MM.1S (cell line): Measurements from ENCODE around the gene GTSE1.

Experiments used
- DNase-seq: peaks from one replicate; pipeline ENCODE4 v3.0.0-alpha.2; 2015
- H2AFZ ChIP-seq: fragments of 300-600 bp; sonication (generic); 2 replicates; pipeline ENCODE4 v1.6.0; 2016; ENCODE audit warnings: antibody characterized with exemption, low read length
- H3F3A ChIP-seq: fragments of 300-600 bp; sonication (generic); 2 replicates; pipeline ENCODE4 v1.6.1; 2016; ENCODE audit warnings: mild to moderate bottlenecking, antibody characterized with exemption, low read length, moderate library complexity, mixed read lengths; ENCODE audit not compliant: insufficient read depth
- H3K27ac ChIP-seq: fragments of 300-600 bp; sonication (generic); 2 replicates; pipeline ENCODE4 v1.5.1; 2016; ENCODE audit warnings: mild to moderate bottlenecking, low read length
- H3K27me3 ChIP-seq: fragments of 300-600 bp; sonication (generic); replicated peaks from 2 replicates; pipeline ENCODE4 v1.6.0; 2016; ENCODE audit warnings: low read length; ENCODE audit not compliant: insufficient read depth
- H3K36me3 ChIP-seq: fragments of 300-600 bp; sonication (generic); replicated peaks from 2 replicates; pipeline ENCODE4 v1.6.1; 2016; ENCODE audit warnings: mild to moderate bottlenecking, low read length, mixed read lengths; ENCODE audit not compliant: insufficient read depth
- H3K4me1 ChIP-seq: fragments of 300-600 bp; sonication (generic); 2 replicates; pipeline ENCODE4 v1.6.1; 2016; ENCODE audit warnings: low read length, mixed read lengths
- H3K4me2 ChIP-seq: fragments of 300-600 bp; sonication (generic); 2 replicates; pipeline ENCODE4 v1.6.0; 2016; ENCODE audit warnings: low read depth, low read length
- H3K4me3 ChIP-seq: fragments of 300-600 bp; sonication (generic); 2 replicates; pipeline ENCODE4 v1.5.1; 2016; ENCODE audit warnings: low read length, mixed read lengths
- H3K79me2 ChIP-seq: fragments of 300-600 bp; sonication (generic); 2 replicates; pipeline ENCODE4 v1.6.1; 2016; ENCODE audit warnings: mixed run types, low read length, mixed read lengths
- H3K9ac ChIP-seq: fragments of 300-600 bp; sonication (generic); 2 replicates; pipeline ENCODE4 v1.6.1; 2016; ENCODE audit warnings: low read length, mixed read lengths
- H3K9me2 ChIP-seq: fragments of 300-600 bp; sonication (generic); replicated peaks from 2 replicates; pipeline ENCODE4 v1.6.1; 2016; ENCODE audit warnings: mild to moderate bottlenecking, low read length, mixed read lengths; ENCODE audit not compliant: insufficient read depth
- H3K9me3 ChIP-seq: fragments of 300-600 bp; sonication (generic); replicated peaks from 2 replicates; pipeline ENCODE4 v1.6.1; 2016; ENCODE audit warnings: mild to moderate bottlenecking, low read length, mixed read lengths; ENCODE audit not compliant: insufficient read depth
- H4K20me1 ChIP-seq: fragments of 300-600 bp; sonication (generic); 2 replicates; pipeline ENCODE4 v1.6.1; 2016; ENCODE audit warnings: mild to moderate bottlenecking, low read length, moderate library complexity, mixed read lengths; ENCODE audit not compliant: insufficient read depth
- EZH2 ChIP-seq: fragments of 300-600 bp; sonication (generic); optimal IDR thresholded peaks from 2 replicates; pipeline ENCODE3; 2017; ENCODE audit warnings: low read depth, mild to moderate bottlenecking, antibody characterized with exemption, low read length, mixed read lengths
- EZH2phosphoT487 ChIP-seq: fragments of 300-600 bp; sonication (generic); IDR thresholded peaks from 2 replicates; pipeline ENCODE4 v1.6.1; 2018; ENCODE audit warnings: antibody characterized with exemption, low read length
- TF ChIP-seq, protein P1 (sequence below): fragments of 300-600 bp; sonication (generic); IDR thresholded peaks from 2 replicates; pipeline ENCODE4 v1.5.1; 2016; ENCODE audit warnings: antibody characterized with exemption, low read length, mixed read lengths

The GTSE1 gene

DNA sequence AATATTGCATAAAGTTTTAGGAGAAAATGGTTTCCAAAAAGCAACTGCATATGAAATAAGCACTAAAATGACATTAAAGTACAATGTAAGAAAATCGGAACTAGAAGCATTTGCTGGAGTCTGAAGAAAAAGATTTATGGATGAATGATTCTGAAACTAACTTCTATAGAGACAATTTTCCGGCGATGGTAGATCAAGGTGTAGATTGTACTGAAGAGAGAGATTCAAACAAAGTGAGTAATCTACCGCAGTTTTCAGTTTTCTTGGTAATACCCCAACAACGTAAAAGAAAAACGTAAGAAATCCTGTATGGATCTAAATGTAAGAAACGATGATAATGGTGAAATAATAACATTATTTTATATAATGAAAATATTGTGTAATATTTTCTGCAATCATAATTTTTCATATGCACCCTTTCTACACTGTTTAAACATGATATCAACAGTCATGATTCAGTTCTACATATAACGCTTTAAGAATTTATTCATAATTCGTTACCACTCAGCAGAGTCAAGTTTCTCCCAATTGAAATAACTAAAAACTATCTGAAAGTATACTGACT is 44.8 kb upstream of the GTSE1 start:
- H3K4me1 ChIP-seq, result 0 out of 2 replicates have a peak, but pooled peaks cover 4% of the 10 kb centered on the region
- no peaks in the 10 kb centered on the region for H3K36me3 ChIP-seq
- no peak overlapping the region for H3K27ac ChIP-seq
- no peak overlapping the region for H3K4me3 ChIP-seq
- H4K20me1 ChIP-seq, result no peaks in the 10 kb centered on the region
- 0 out of 2 replicates have a peak, but pooled peaks cover 3% of the 10 kb centered on the region for H3K79me2 ChIP-seq
- no peaks in the 10 kb centered on the region for H3F3A ChIP-seq
- no peak for DNase-seq
- TF ChIP-seq, protein P1, sequence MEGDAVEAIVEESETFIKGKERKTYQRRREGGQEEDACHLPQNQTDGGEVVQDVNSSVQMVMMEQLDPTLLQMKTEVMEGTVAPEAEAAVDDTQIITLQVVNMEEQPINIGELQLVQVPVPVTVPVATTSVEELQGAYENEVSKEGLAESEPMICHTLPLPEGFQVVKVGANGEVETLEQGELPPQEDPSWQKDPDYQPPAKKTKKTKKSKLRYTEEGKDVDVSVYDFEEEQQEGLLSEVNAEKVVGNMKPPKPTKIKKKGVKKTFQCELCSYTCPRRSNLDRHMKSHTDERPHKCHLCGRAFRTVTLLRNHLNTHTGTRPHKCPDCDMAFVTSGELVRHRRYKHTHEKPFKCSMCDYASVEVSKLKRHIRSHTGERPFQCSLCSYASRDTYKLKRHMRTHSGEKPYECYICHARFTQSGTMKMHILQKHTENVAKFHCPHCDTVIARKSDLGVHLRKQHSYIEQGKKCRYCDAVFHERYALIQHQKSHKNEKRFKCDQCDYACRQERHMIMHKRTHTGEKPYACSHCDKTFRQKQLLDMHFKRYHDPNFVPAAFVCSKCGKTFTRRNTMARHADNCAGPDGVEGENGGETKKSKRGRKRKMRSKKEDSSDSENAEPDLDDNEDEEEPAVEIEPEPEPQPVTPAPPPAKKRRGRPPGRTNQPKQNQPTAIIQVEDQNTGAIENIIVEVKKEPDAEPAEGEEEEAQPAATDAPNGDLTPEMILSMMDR, result no peak
- TF ChIP-seq EZH2phosphoT487 (no peak), EZH2 (no peak)
- H3K9ac ChIP-seq, result no peak overlapping the region
- H3K9me3 ChIP-seq, result no peaks in the 10 kb centered on the region
- H3K9me2 ChIP-seq, result no peaks in the 10 kb centered on the region
- H2AFZ ChIP-seq, result no peak overlapping the region
- H3K4me2 ChIP-seq, result no peak overlapping the region
- H3K27me3 ChIP-seq, result no peaks in the 10 kb centered on the region

DNA sequence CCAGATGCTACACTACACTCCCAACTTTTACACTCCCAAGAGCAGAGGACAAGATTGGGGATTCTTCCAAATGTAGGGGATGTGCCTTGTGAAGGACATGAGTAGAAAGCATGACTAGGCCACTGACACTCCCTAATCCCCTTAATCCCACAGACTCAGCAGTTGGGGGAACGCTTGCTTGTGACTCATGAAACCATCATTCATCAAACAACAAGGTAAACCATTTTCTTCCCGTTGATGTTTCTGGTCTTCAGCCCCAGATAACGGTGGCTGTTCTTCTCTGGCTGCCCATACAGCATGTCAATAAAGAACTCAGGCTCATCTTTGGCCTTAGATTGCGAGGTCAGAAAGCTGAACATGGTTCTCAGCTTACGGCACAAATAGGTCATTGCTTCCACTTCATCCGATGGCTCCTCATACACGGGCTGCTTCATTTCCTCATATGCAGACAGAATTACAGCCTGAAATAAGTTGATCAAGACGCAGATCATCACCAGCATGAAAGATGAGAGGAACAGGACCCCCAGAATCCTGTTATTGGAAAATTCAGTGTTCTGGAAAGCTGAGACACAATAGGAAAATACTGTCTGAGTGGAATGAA is 40.2 kb upstream of the GTSE1 start:
- Histone ChIP-seq H3K9me3 (no peaks in the 10 kb centered on the region), H3K4me3 (no peak overlapping the region), H3K36me3 (no peaks in the 10 kb centered on the region), H4K20me1 (no peaks in the 10 kb centered on the region), H3K79me2 (no peaks in the 10 kb centered on the region), H3F3A (no peaks in the 10 kb centered on the region), H3K4me1 (no peaks in the 10 kb centered on the region), H3K4me2 (no peak overlapping the region), H3K27me3 (peaks cover 29% of the 10 kb centered on the region), H3K9me2 (no peaks in the 10 kb centered on the region), H3K27ac (no peak overlapping the region), H3K9ac (no peak overlapping the region), H2AFZ (no peak overlapping the region)
- TF ChIP-seq, protein P1, result no peak
- TF ChIP-seq EZH2phosphoT487 (no peak), EZH2 (no peak)
- DNase-seq, result no peak

DNA sequence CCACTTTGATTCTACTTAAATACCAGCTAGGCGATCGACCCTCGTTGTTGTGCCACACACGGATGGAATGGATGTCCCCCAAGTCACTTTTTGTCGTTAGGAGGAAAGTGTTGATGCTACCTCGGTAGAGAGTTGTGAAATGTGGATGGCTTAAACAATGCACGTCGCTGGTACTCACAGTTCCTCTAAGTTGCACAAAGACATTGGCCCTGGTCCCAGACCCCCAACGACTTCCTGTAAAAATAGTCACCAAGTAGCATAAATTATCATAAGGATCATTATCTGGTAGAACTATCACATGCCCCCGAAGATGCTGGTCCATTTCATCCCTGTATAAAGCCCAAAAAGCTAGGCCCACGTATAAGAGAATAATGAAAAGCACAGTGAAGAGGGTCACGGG is 37.3 kb upstream of the GTSE1 start:
- H2AFZ ChIP-seq, result no peak overlapping the region
- peaks cover 33% of the 10 kb centered on the region for H3K27me3 ChIP-seq
- H4K20me1 ChIP-seq, result no peaks in the 10 kb centered on the region
- no peaks in the 10 kb centered on the region for H3K9me2 ChIP-seq
- no peaks in the 10 kb centered on the region for H3K9me3 ChIP-seq
- H3K4me3 ChIP-seq, result no peak overlapping the region
- H3K79me2 ChIP-seq, result no peaks in the 10 kb centered on the region
- H3K36me3 ChIP-seq, result no peaks in the 10 kb centered on the region
- H3K4me1 ChIP-seq, result no peaks in the 10 kb centered on the region
- DNase-seq, result no peak
- TF ChIP-seq, protein P1, result no peak
- TF ChIP-seq EZH2 (no peak), EZH2phosphoT487 (no peak)
- H3K27ac ChIP-seq, result no peak overlapping the region
- no peak overlapping the region for H3K9ac ChIP-seq
- H3F3A ChIP-seq, result no peaks in the 10 kb centered on the region
- no peak overlapping the region for H3K4me2 ChIP-seq
